GM12875 (cell line): ENCODE data around the gene PEMT.

ENCODE experiments used
- H3K4me3 ChIP-seq: one replicate; pipeline ENCODE4 v1.5.1; 2011; ENCODE audit warnings: low read depth, low read length, control low read depth
- CTCF ChIP-seq: IDR thresholded peaks from 2 replicates; pipeline ENCODE4 v1.5.1; 2011; ENCODE audit warnings: low read depth, mild to moderate bottlenecking, control low read depth, inconsistent platforms, low read length, moderate library complexity, borderline replicate concordance; ENCODE audit not compliant: insufficient read depth

PEMT gene

GRCh38 chr17:17511881-17512858, 79.3 kb downstream of the PEMT start:
- TF ChIP-seq CTCF = no peak

GRCh38 chr17:17511293-17511741, 80.2 kb downstream of the PEMT start:
- no peak for TF ChIP-seq CTCF
- H3K4me3 ChIP-seq = no peak overlapping the region

More at GRCh38 chr17:17511881-17512858, 79.3 kb downstream of the PEMT start:
- H3K4me3 ChIP-seq = no peak overlapping the region

- no peak for TF ChIP-seq CTCF
- H3K4me3 ChIP-seq = no peak overlapping the region
These were observed 80.8 kb downstream of the PEMT start for GRCh38 chr17:17510456-17511292.

GRCh38 chr17:17509601-17510425, 81.7 kb downstream of the PEMT start:
- no peak overlapping the region for H3K4me3 ChIP-seq
- TF ChIP-seq CTCF = no peak

- no peak for TF ChIP-seq CTCF
- H3K4me3 ChIP-seq = no peak overlapping the region
These were observed 82.6 kb downstream of the PEMT start for GRCh38 chr17:17508646-17509591.
